IMR-90 (cell line): Measurements from ENCODE around the gene ZCCHC7. TPM values are rescaled to one million over a fixed set of nuclear protein-coding genes. Genes with fewer than 3 reads are reported as not detected.

Experiments
- ATAC-seq: fragments of 200-7000 bp; cut with Tn5 transposase; 2 replicates; pipeline ENCODE4 v1.9.1; 2020; ENCODE audit warnings: low read depth, mild to moderate bottlenecking, moderate library complexity
- BruUV-seq: library from RNA; stranded (reverse); fragments of 400-500 nt; replicated peaks from 2 replicates; lab custom pipeline; 2021; lab: Mats Ljungman, UMichigan
- CTCF ChIA-PET: fragments of 300-600 bp; formaldehyde crosslinking; extraction: SDS; loops from one replicate; lab custom pipeline; 2021; ENCODE audit warnings: antibody characterized with exemption; lab: Yijun Ruan, JAX
- POLR2A ChIA-PET: fragments of 300-600 bp; sonication (Branson Sonifier 250); formaldehyde crosslinking; loops from one replicate; lab custom pipeline; 2022; ENCODE audit warnings: antibody characterized with exemption; ENCODE audit not compliant: unreplicated experiment; lab: Charles Lee
- DNase-seq: peaks from one replicate; pipeline ENCODE4 v3.0.0; 2013
- H2AFZ ChIP-seq: replicated peaks from 2 replicates; pipeline ENCODE3; 2013; ENCODE audit warnings: low read length, mild to moderate bottlenecking; ENCODE audit not compliant: poor library complexity
- H2AK5ac ChIP-seq: 2 replicates; pipeline ENCODE4 v1.6.1; 2013; ENCODE audit warnings: low read depth, low read length, inconsistent platforms
- H2AK9ac ChIP-seq: replicated peaks from 2 replicates; pipeline ENCODE3; 2013; ENCODE audit warnings: mild to moderate bottlenecking, low read depth, low read length, moderate library complexity; ENCODE audit not compliant: poor library complexity
- H2BK120ac ChIP-seq: 2 replicates; pipeline ENCODE4 v1.6.1; 2013; ENCODE audit warnings: low read depth, low read length, inconsistent platforms
- H2BK15ac ChIP-seq: 3 replicates; pipeline ENCODE4 v1.6.1; 2013; ENCODE audit warnings: low read depth, low read length, inconsistent platforms
- H2BK20ac ChIP-seq: 2 replicates; pipeline ENCODE4 v1.6.1; 2013; ENCODE audit warnings: low read depth, mild to moderate bottlenecking, inconsistent platforms, low read length, moderate library complexity
- H2BK5ac ChIP-seq: 2 replicates; pipeline ENCODE4 v1.6.1; 2013; ENCODE audit warnings: mild to moderate bottlenecking, low read depth, low read length, inconsistent platforms; ENCODE audit not compliant: poor library complexity, severe bottlenecking
- H3K14ac ChIP-seq: replicated peaks from 2 replicates; pipeline ENCODE4 v1.6.1; 2013; ENCODE audit warnings: low read depth, low read length, inconsistent platforms
- H3K18ac ChIP-seq: 2 replicates; pipeline ENCODE4 v1.6.1; 2013; ENCODE audit warnings: low read depth, low read length, control low read depth
- H3K23ac ChIP-seq: 2 replicates; pipeline ENCODE4 v1.6.1; 2013; ENCODE audit warnings: low read depth, low read length, inconsistent platforms
- H3K27ac ChIP-seq: 2 replicates; pipeline ENCODE4 v1.5.1; 2013; ENCODE audit warnings: mild to moderate bottlenecking, control low read depth, low read length; ENCODE audit not compliant: insufficient read depth
- H3K27me3 ChIP-seq: 2 replicates; pipeline ENCODE4 v1.6.1; 2013; ENCODE audit warnings: low read length; ENCODE audit not compliant: control insufficient read depth, insufficient read depth
- H3K36me3 ChIP-seq: 2 replicates; pipeline ENCODE4 v1.6.1; 2013; ENCODE audit warnings: low read length, mixed read lengths; ENCODE audit not compliant: control insufficient read depth, insufficient read depth
- H3K4ac ChIP-seq: 2 replicates; pipeline ENCODE4 v1.6.1; 2013; ENCODE audit warnings: low read depth, low read length, inconsistent platforms
- H3K4me1 ChIP-seq: 2 replicates; pipeline ENCODE4 v1.6.1; 2013; ENCODE audit warnings: low read length, mixed read lengths; ENCODE audit not compliant: control insufficient read depth, insufficient read depth
- H3K4me2 ChIP-seq: 2 replicates; pipeline ENCODE4 v1.6.1; 2013; ENCODE audit warnings: low read depth, mild to moderate bottlenecking, control low read depth, low read length, moderate library complexity
- H3K4me3 ChIP-seq: 2 replicates; pipeline ENCODE4 v1.5.1; 2013; ENCODE audit warnings: low read depth, mild to moderate bottlenecking, control low read depth, low read length, moderate library complexity; ENCODE audit not compliant: insufficient read depth
- H3K56ac ChIP-seq: 2 replicates; pipeline ENCODE4 v1.6.1; 2013; ENCODE audit warnings: low read length, inconsistent platforms; ENCODE audit not compliant: insufficient read depth; ENCODE audit errors: extremely low read depth
- H3K79me1 ChIP-seq, 2 experiments: 2 replicates each; pipeline ENCODE4 v1.6.1; 2013; ENCODE audit warnings: low read length in 2 of 2, inconsistent platforms in 1 of 2, low read depth in 1 of 2
- H3K9ac ChIP-seq: 2 replicates; pipeline ENCODE4 v1.6.1; 2013; ENCODE audit warnings: low read depth, low read length, control low read depth
- H3K9me1 ChIP-seq: 2 replicates; pipeline ENCODE4 v1.6.1; 2013; ENCODE audit warnings: low read length, inconsistent platforms; ENCODE audit not compliant: insufficient read depth
- H3K9me3 ChIP-seq: 2 replicates; pipeline ENCODE4 v1.6.1; 2013; ENCODE audit warnings: low read length; ENCODE audit not compliant: control insufficient read depth, insufficient read depth
- H4K20me1 ChIP-seq: 2 replicates; pipeline ENCODE4 v1.6.1; 2013; ENCODE audit warnings: low read length, inconsistent platforms; ENCODE audit not compliant: insufficient read depth
- H4K5ac ChIP-seq: 2 replicates; pipeline ENCODE4 v1.6.1; 2013; ENCODE audit warnings: mild to moderate bottlenecking, low read depth, low read length, control low read depth
- H4K8ac ChIP-seq, 2 experiments: 2 replicates each; pipeline ENCODE4 v1.6.1; 2013; ENCODE audit warnings: low read depth in 2 of 2, low read length in 2 of 2, control low read depth in 1 of 2, inconsistent platforms in 1 of 2
- H4K91ac ChIP-seq: 2 replicates; pipeline ENCODE4 v1.6.1; 2013; ENCODE audit warnings: low read depth, low read length, inconsistent platforms; ENCODE audit not compliant: insufficient read depth
- MAZ ChIP-seq: IDR thresholded peaks from 2 replicates; pipeline ENCODE4 v1.6.1; 2012; ENCODE audit warnings: low read depth, mild to moderate bottlenecking, low read length, improper control_type of control experiment, moderate library complexity, borderline replicate concordance
- WGBS, 2 experiments: methylation state at CpG; one replicate each; pipeline versions ENCODE4 v1.1.5 to v1.1.7; 2013; ENCODE audit warnings: missing lambda C conversion rate in 2 of 2; ENCODE audit not compliant: insufficient read length in 1 of 2; ENCODE audit errors: extremely low coverage in 2 of 2; 5-methylcytosine and 5-hydroxymethylcytosine counted together
- dilution Hi-C: fragments of 300-500 bp; cut with HindIII; formaldehyde crosslinking; loops from one replicate; pipeline ENCODE4 v1.14.3; 2018; ENCODE audit warnings: low sequenced_read_pairs; ENCODE audit not compliant: unreplicated experiment
- in situ Hi-C: fragments of 300-500 bp; cut with MboI; formaldehyde crosslinking; loops from 3 replicates; pipeline ENCODE4 v1.14.3; 2019; ENCODE audit warnings: low sequenced_read_pairs, inconsistent platforms, mixed read lengths
- intact Hi-C: fragments of 100-400 bp; cut with micrococcal nuclease; formaldehyde crosslinking; loops from 2 replicates; pipeline ENCODE4 v1.10.0; 2022
- polyA plus RNA-seq, 3 experiments: library from polyadenylated mRNA; depleted of rRNA; stranded (reverse); fragments of >200 nt; gene quantifications; 2 replicates each; pipeline ENCODE4 v1.2.3, GENCODE V29; 2012; ENCODE audit warnings: low replicate concordance in 1 of 3
- total RNA-seq: library from RNA; depleted of rRNA; stranded (reverse); fragments of >200 nt; gene quantifications from 2 replicates; pipeline ENCODE4 v1.2.3, GENCODE V29; 2012

The ZCCHC7 gene
- total and polyA plus RNA-seq, 2 of the 4 experiments (the other 2 are of a cell fraction), result 13.6 to 28.7 TPM

DNA sequence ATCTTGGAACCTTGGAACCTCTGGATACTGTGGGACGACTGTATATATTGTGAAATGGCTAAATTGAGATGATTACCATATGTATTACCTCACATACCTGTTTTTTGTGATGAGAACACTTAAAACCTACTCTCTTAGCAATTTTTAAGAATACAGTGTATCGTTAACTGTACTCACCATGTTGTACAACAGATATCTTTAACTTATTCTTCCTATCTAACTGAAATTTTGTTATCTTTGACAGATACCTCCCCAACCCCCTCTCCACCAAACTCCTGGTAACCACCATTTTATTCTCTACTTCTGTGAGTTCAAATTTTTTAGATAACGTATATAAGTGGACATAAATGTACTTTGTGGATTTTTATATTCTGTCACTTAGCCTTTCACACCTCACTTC, 126.5 kb downstream of the ZCCHC7 start:
- no peak overlapping the region for H4K8ac ChIP-seq
- no peaks in the 10 kb centered on the region for H3K4me1 ChIP-seq
- no peak overlapping the region for H2AFZ ChIP-seq
- H4K5ac ChIP-seq, result no peak overlapping the region
- ChIA-PET CTCF (no interaction called here), POLR2A (no interaction called here)
- no peaks in the 10 kb centered on the region for H3K9me1 ChIP-seq
- no peak overlapping the region for H3K27ac ChIP-seq
- no peak overlapping the region for H3K14ac ChIP-seq
- peaks cover 5% of the 10 kb centered on the region in 2 experiments; a peak in 2 of 4 replicates for H3K79me1 ChIP-seq
- in situ Hi-C loops (no loop called here), intact Hi-C loops (loop anchor here (5.0 to 10.0 kb wide), 2 partner anchors 122 to 250 kb away; partner anchors contain the start of gene ZCCHC7), dilution Hi-C loops (no loop called here)
- H3K27me3 ChIP-seq, result no peaks in the 10 kb centered on the region
- H2AK9ac ChIP-seq, result no peak overlapping the region
- no peak overlapping the region for H3K18ac ChIP-seq
- no TSS peak for BruUV-seq
- no peak overlapping the region for H2BK120ac ChIP-seq
- DNase-seq (no peak), ATAC-seq (no peak)
- no peak overlapping the region for H2AK5ac ChIP-seq
- no peak overlapping the region for H3K23ac ChIP-seq
- H3K4ac ChIP-seq, result no peak overlapping the region
- no peak overlapping the region for H3K56ac ChIP-seq
- H2BK20ac ChIP-seq, result no peak overlapping the region
- H3K36me3 ChIP-seq, result no peaks in the 10 kb centered on the region
- no peak overlapping the region for H4K91ac ChIP-seq
- no peak overlapping the region for H2BK5ac ChIP-seq
- no peak overlapping the region for H3K9ac ChIP-seq
- H3K4me2 ChIP-seq, result no peak overlapping the region
- TF ChIP-seq MAZ, result no peak
- WGBS, 2 experiments, result no CpG with 5 or more reads among the region's 3 CpGs
- H2BK15ac ChIP-seq, result no peak overlapping the region
- no peaks in the 10 kb centered on the region; the same call in 1 of the 2 replicates for H4K20me1 ChIP-seq
- H3K9me3 ChIP-seq, result no peaks in the 10 kb centered on the region
- H3K4me3 ChIP-seq, result no peak overlapping the region
